ENCODE measurements around the gene FBLN5. TPM values are rescaled to one million over a fixed set of nuclear protein-coding genes. Genes with fewer than 3 reads are reported as not detected.
A peak's percentile ranks its signal among the peaks of the same experiment; 100 is the strongest.

The FBLN5 gene
- total RNA-seq, 2 experiments from 2014 or later, result 1.3 to 1.4 TPM

- POLR2A ChIA-PET, result interaction anchor here (0.8 to 2.1 kb wide), 13 partner anchors 8 to 516 kb away, joined by 3 to 10 read pairs (median 3); no protein-coding TSS in a partner anchor
- Mint-ChIP-seq H3K27ac (peak overlapping the region; percentile 94), H3K36me3 (ENCODE audit: low read depth) (peaks cover 5% of the 10 kb centered on the region)
Observed at GRCh38 chr14:91866511-91867295, 80.8 kb downstream of the FBLN5 start.

GRCh38 chr14:91866061-91866460, 81.4 kb downstream of the FBLN5 start:
- Mint-ChIP-seq H3K36me3 (ENCODE audit: low read depth) (peaks cover 8% of the 10 kb centered on the region), H3K27me3 (no peaks in the 10 kb centered on the region), H3K27ac (peak overlapping the region; percentile 94), H3K4me3 (peak overlapping the region; percentile 69), H3K4me1 (ENCODE audit: low read depth) (peaks cover 89% of the 10 kb centered on the region), H3K9me3 (no peaks in the 10 kb centered on the region)
- peak; percentile 81 for DNase-seq
- ATAC-seq, result peak; percentile 38
- no peak for TF ChIP-seq CTCF (IDR thresholded peaks at IDR 0.05)
- ChIA-PET POLR2A (interaction anchor here (0.9 to 2.1 kb wide), 9 partner anchors 8 to 515 kb away, joined by 3 to 10 read pairs (median 5); no protein-coding TSS in a partner anchor), CTCF (interaction anchor here (0.9 to 1.9 kb wide), 2 partner anchors 20 to 45 kb away, joined by 3 to 8 read pairs; no protein-coding TSS in a partner anchor)
- intact Hi-C loops (cut with micrococcal nuclease), result no loop called here

More at GRCh38 chr14:91866511-91867295, 80.8 kb downstream of the FBLN5 start:
- CTCF ChIA-PET, result interaction anchor here (0.9 to 1.9 kb wide), 3 partner anchors 21 to 45 kb away, joined by 3 to 8 read pairs (median 5); no protein-coding TSS in a partner anchor
- no peaks in the 10 kb centered on the region for H3K27me3 Mint-ChIP-seq
- no peak for TF ChIP-seq CTCF (IDR thresholded peaks at IDR 0.05)
- peaks cover 89% of the 10 kb centered on the region for H3K4me1 Mint-ChIP-seq (ENCODE audit: low read depth)
- intact Hi-C loops (cut with micrococcal nuclease), result no loop called here
- peak overlapping the region; percentile 69 for H3K4me3 Mint-ChIP-seq
- ATAC-seq, result peak; percentile 14
- peak; percentile 45 for DNase-seq
- no peaks in the 10 kb centered on the region for H3K9me3 Mint-ChIP-seq

- TF ChIP-seq CTCF (IDR thresholded peaks at IDR 0.05), result no peak
- ChIA-PET POLR2A (interaction anchor here (0.7 to 2.0 kb wide), 4 partner anchors 10 to 451 kb away, joined by 3 to 8 read pairs (median 6); no protein-coding TSS in a partner anchor), CTCF (interaction anchor here (1.2 to 3.0 kb wide), 2 partner anchors 11 to 31 kb away, joined by 4 to 9 read pairs; no protein-coding TSS in a partner anchor)
- no peak for DNase-seq
- peaks cover 12% of the 10 kb centered on the region for H3K36me3 Mint-ChIP-seq (ENCODE audit: low read depth)
- intact Hi-C loops (cut with micrococcal nuclease), result no loop called here
- H3K4me3 Mint-ChIP-seq, result peak overlapping the region; percentile 36
- H3K27me3 Mint-ChIP-seq, result no peaks in the 10 kb centered on the region
- no peak for ATAC-seq
- peaks cover 84% of the 10 kb centered on the region for H3K4me1 Mint-ChIP-seq (ENCODE audit: low read depth)
- H3K9me3 Mint-ChIP-seq, result no peaks in the 10 kb centered on the region
- peak overlapping the region; percentile 89 for H3K27ac Mint-ChIP-seq
Observed at GRCh38 chr14:91862417-91862816, 85.1 kb downstream of the FBLN5 start.

DNA sequence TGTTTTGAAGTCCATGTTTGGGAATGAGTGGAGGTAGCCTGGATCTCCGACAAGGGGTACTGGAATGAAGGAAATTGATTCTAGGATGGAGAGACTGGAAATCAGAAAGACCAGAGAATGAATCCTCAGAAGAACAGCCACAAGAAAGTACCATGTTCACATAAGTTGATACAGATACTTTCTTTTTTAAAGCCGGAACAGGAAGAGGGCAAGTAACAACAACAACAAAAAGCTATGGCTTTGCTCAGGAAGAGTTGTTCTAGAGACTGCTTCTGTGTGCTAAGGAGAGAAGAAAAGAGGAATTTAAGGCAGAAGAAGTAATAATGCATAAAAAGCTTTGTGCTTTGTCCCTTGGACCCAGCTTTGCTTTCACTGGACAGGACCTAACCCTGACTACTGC, 86.4 kb downstream of the FBLN5 start:
- peak overlapping the region; percentile 91 for H3K27ac Mint-ChIP-seq
- intact Hi-C loops (cut with micrococcal nuclease), result no loop called here
- DNase-seq, result no peak
- H3K9me3 Mint-ChIP-seq, result no peaks in the 10 kb centered on the region
- no peak for TF ChIP-seq CTCF (IDR thresholded peaks at IDR 0.05)
- CTCF ChIA-PET, result interaction anchor here (1.0 to 3.0 kb wide), 2 partner anchors 9 to 12 kb away, joined by 4 to 9 read pairs; no protein-coding TSS in a partner anchor
- no peak for ATAC-seq
- peaks cover 81% of the 10 kb centered on the region for H3K4me1 Mint-ChIP-seq (ENCODE audit: low read depth)
- peak overlapping the region; percentile 62 for H3K4me3 Mint-ChIP-seq
- POLR2A ChIA-PET, result interaction anchor here (0.6 to 1.1 kb wide), 4 partner anchors 13 to 351 kb away, joined by 3 read pairs; partner anchors contain the start of gene PPP4R3A
- H3K27me3 Mint-ChIP-seq, result no peaks in the 10 kb centered on the region
- H3K36me3 Mint-ChIP-seq (ENCODE audit: low read depth), result peaks cover 12% of the 10 kb centered on the region

Data from activated CD8-positive, alpha-beta T cell treated with anti-CD3 and anti-CD28 coated beads for 36 hours (primary cell).